Trophoblast cell (in vitro differentiated cells and primary cell): ENCODE data around the gene SNTG2.

ENCODE experiments used
- DNase-seq, 2 donors: peaks; one replicate each; pipeline ENCODE4 v3.0.0-alpha.2; 2016
- H2AFZ ChIP-seq: 2 replicates; pipeline ENCODE4 v1.6.1; 2013; ENCODE audit warnings: low read length, moderate library complexity, mild to moderate bottlenecking; ENCODE audit not compliant: insufficient read depth, poor library complexity
- H2AK5ac ChIP-seq: 2 replicates; pipeline ENCODE4 v1.6.1; 2013; ENCODE audit warnings: mild to moderate bottlenecking, low read length
- H2BK120ac ChIP-seq: 2 replicates; pipeline ENCODE4 v1.6.1; 2013; ENCODE audit warnings: low read length, mild to moderate bottlenecking, moderate library complexity; ENCODE audit not compliant: insufficient read depth, poor library complexity
- H2BK12ac ChIP-seq: 2 replicates; pipeline ENCODE4 v1.6.1; 2013; ENCODE audit warnings: mild to moderate bottlenecking, low read length, moderate library complexity
- H2BK5ac ChIP-seq: 2 replicates; pipeline ENCODE4 v1.6.1; 2013; ENCODE audit warnings: low read length, low read depth, moderate library complexity, mild to moderate bottlenecking; ENCODE audit not compliant: poor library complexity
- H3K14ac ChIP-seq: 2 replicates; pipeline ENCODE4 v1.6.1; 2013; ENCODE audit warnings: mild to moderate bottlenecking, low read length
- H3K18ac ChIP-seq: 2 replicates; pipeline ENCODE4 v1.6.1; 2013; ENCODE audit warnings: mild to moderate bottlenecking, low read length
- H3K23ac ChIP-seq: 2 replicates; pipeline ENCODE4 v1.6.1; 2013; ENCODE audit warnings: low read length
- H3K27ac ChIP-seq: 2 replicates; pipeline ENCODE4 v1.5.1; 2013; ENCODE audit warnings: low read depth, mild to moderate bottlenecking, inconsistent platforms, low read length, moderate library complexity
- H3K27me3 ChIP-seq: 2 replicates; pipeline ENCODE4 v1.6.1; 2013; ENCODE audit warnings: inconsistent platforms, mild to moderate bottlenecking, low read length, moderate library complexity; ENCODE audit not compliant: insufficient read depth
- H3K36me3 ChIP-seq, 2 experiments: 1 replicate in 1 of 2; 2 replicates in 1 of 2; pipeline ENCODE4 v1.6.1; 2013; ENCODE audit warnings: low read length in 2 of 2, mild to moderate bottlenecking in 2 of 2, moderate library complexity in 1 of 2; ENCODE audit not compliant: insufficient read depth in 2 of 2, control insufficient read depth in 1 of 2
- H3K4ac ChIP-seq: 2 replicates; pipeline ENCODE4 v1.6.1; 2013; ENCODE audit warnings: low read depth, mild to moderate bottlenecking, low read length, moderate library complexity
- H3K4me1 ChIP-seq, 2 experiments: 1 replicate in 1 of 2; 2 replicates in 1 of 2; pipeline ENCODE4 v1.6.1; 2013; ENCODE audit warnings: low read length in 2 of 2, mild to moderate bottlenecking in 2 of 2, moderate library complexity in 1 of 2; ENCODE audit not compliant: insufficient read depth in 2 of 2, control insufficient read depth in 1 of 2
- H3K4me2 ChIP-seq: 2 replicates; pipeline ENCODE4 v1.6.1; 2013; ENCODE audit warnings: inconsistent platforms, mild to moderate bottlenecking, low read length, moderate library complexity
- H3K4me3 ChIP-seq: 2 replicates; pipeline ENCODE4 v1.5.1; 2013; ENCODE audit warnings: mild to moderate bottlenecking, low read depth, low read length, inconsistent platforms
- H3K79me1 ChIP-seq: one replicate; pipeline ENCODE4 v1.6.1; 2013; ENCODE audit warnings: low read length
- H3K79me2 ChIP-seq: 2 replicates; pipeline ENCODE4 v1.6.1; 2013; ENCODE audit warnings: low read length, mild to moderate bottlenecking; ENCODE audit not compliant: control insufficient read depth, insufficient read depth, poor library complexity
- H3K9ac ChIP-seq: 2 replicates; pipeline ENCODE4 v1.6.1; 2013; ENCODE audit warnings: mild to moderate bottlenecking, low read length
- H3K9me3 ChIP-seq: 2 replicates; pipeline ENCODE4 v1.6.1; 2013; ENCODE audit warnings: low read depth, mild to moderate bottlenecking, control low read depth, inconsistent platforms, low read length; ENCODE audit not compliant: insufficient read depth
- H4K12ac ChIP-seq: 2 replicates; pipeline ENCODE4 v1.6.1; 2013; ENCODE audit warnings: low read depth, mild to moderate bottlenecking, low read length, moderate library complexity
- H4K8ac ChIP-seq: 2 replicates; pipeline ENCODE4 v1.6.1; 2013; ENCODE audit warnings: low read depth, mild to moderate bottlenecking, low read length, moderate library complexity
- H4K91ac ChIP-seq: one replicate; pipeline ENCODE4 v1.6.1; 2013; ENCODE audit warnings: low read depth, mild to moderate bottlenecking, low read length, moderate library complexity
- WGBS: extraction: QIAGEN DNeasy Blood & Tissue Kit; methylation state at CpG from one replicate; pipeline ENCODE4 v1.1.7; 2013; ENCODE audit warnings: missing lambda C conversion rate; ENCODE audit not compliant: insufficient read length, insufficient coverage; ENCODE audit errors: extremely low coverage; 5-methylcytosine and 5-hydroxymethylcytosine counted together

Gene SNTG2

GRCh38 chr2:1300284-1300683 lies 349.6 kb downstream of the SNTG2 start:
- no peaks in the 10 kb centered on the region for H3K79me1 ChIP-seq
- H3K18ac ChIP-seq = no peak overlapping the region
- no CpG with 5 or more reads among the region's 9 CpGs for WGBS
- no peak overlapping the region for H2BK120ac ChIP-seq
- no peak overlapping the region for H3K4ac ChIP-seq
- H3K4me3 ChIP-seq = no peak overlapping the region
- no peak overlapping the region for H4K91ac ChIP-seq
- no peak overlapping the region for H3K23ac ChIP-seq
- H3K36me3 ChIP-seq = no peaks in the 10 kb centered on the region
- H3K27ac ChIP-seq = no peak overlapping the region
- no peak overlapping the region for H2BK12ac ChIP-seq
- H3K27me3 ChIP-seq = no peaks in the 10 kb centered on the region
- H4K8ac ChIP-seq = no peak overlapping the region
- DNase-seq = no peak
- H3K9ac ChIP-seq = no peak overlapping the region
- H3K9me3 ChIP-seq = no peaks in the 10 kb centered on the region
- no peaks in the 10 kb centered on the region for H3K79me2 ChIP-seq
- H3K4me2 ChIP-seq = no peak overlapping the region
- H3K14ac ChIP-seq = no peak overlapping the region
- no peak overlapping the region for H2AFZ ChIP-seq
- no peak overlapping the region for H2BK5ac ChIP-seq
- H2AK5ac ChIP-seq = no peak overlapping the region
- no peaks in the 10 kb centered on the region for H3K4me1 ChIP-seq
- H4K12ac ChIP-seq = no peak overlapping the region

- H3K4me1 ChIP-seq = no peaks in the 10 kb centered on the region
- H4K91ac ChIP-seq = no peak overlapping the region
- no peaks in the 10 kb centered on the region for H3K36me3 ChIP-seq
- no peak overlapping the region for H3K27ac ChIP-seq
- no peak for DNase-seq
- H2BK12ac ChIP-seq = no peak overlapping the region
- no CpG with 5 or more reads among the region's 5 CpGs for WGBS
- H3K4me2 ChIP-seq = no peak overlapping the region
- H3K79me1 ChIP-seq = no peaks in the 10 kb centered on the region
- H3K27me3 ChIP-seq = no peaks in the 10 kb centered on the region
- no peak overlapping the region for H4K8ac ChIP-seq
- H4K12ac ChIP-seq = no peak overlapping the region
- no peaks in the 10 kb centered on the region for H3K79me2 ChIP-seq
- H2BK120ac ChIP-seq = no peak overlapping the region
- no peak overlapping the region for H3K18ac ChIP-seq
- no peak overlapping the region for H3K4ac ChIP-seq
- no peak overlapping the region for H3K4me3 ChIP-seq
- no peak overlapping the region for H2BK5ac ChIP-seq
- no peak overlapping the region for H3K23ac ChIP-seq
- H2AK5ac ChIP-seq = no peak overlapping the region
- no peaks in the 10 kb centered on the region for H3K9me3 ChIP-seq
- no peak overlapping the region for H2AFZ ChIP-seq
- H3K9ac ChIP-seq = no peak overlapping the region
- no peak overlapping the region for H3K14ac ChIP-seq
Measured at GRCh38 chr2:1301056-1301455, 350.4 kb downstream of the SNTG2 start.

- no peak overlapping the region for H4K91ac ChIP-seq
- no peak overlapping the region for H2AFZ ChIP-seq
- no CpG with 5 or more reads among the region's 4 CpGs for WGBS
Measured at GRCh38 chr2:1305342-1306013, 354.8 kb downstream of the SNTG2 start.

GRCh38 chr2:1306014-1306686 lies 355.5 kb downstream of the SNTG2 start:
- no peaks in the 10 kb centered on the region for H3K4me1 ChIP-seq
- H3K27me3 ChIP-seq = no peaks in the 10 kb centered on the region
- DNase-seq = no peak
- no peak overlapping the region for H2BK120ac ChIP-seq
- no peak overlapping the region for H3K18ac ChIP-seq
- no peak overlapping the region for H3K23ac ChIP-seq
- H2AK5ac ChIP-seq = no peak overlapping the region
- H2BK12ac ChIP-seq = no peak overlapping the region
- H3K9me3 ChIP-seq = peaks cover 5% of the 10 kb centered on the region
- no CpG with 5 or more reads among the region's 13 CpGs for WGBS
- H3K4me3 ChIP-seq = no peak overlapping the region
- no peak overlapping the region for H4K91ac ChIP-seq
- no peak overlapping the region for H2AFZ ChIP-seq
- no peak overlapping the region for H3K14ac ChIP-seq
- no peak overlapping the region for H4K12ac ChIP-seq
- H3K36me3 ChIP-seq = no peaks in the 10 kb centered on the region
- no peak overlapping the region for H3K4ac ChIP-seq
- H3K79me1 ChIP-seq = no peaks in the 10 kb centered on the region
- no peaks in the 10 kb centered on the region for H3K79me2 ChIP-seq
- no peak overlapping the region for H3K4me2 ChIP-seq
- H3K27ac ChIP-seq = no peak overlapping the region
- no peak overlapping the region for H3K9ac ChIP-seq
- no peak overlapping the region for H4K8ac ChIP-seq
- no peak overlapping the region for H2BK5ac ChIP-seq

More at GRCh38 chr2:1305342-1306013, 354.8 kb downstream of the SNTG2 start:
- no peak overlapping the region for H3K4me3 ChIP-seq
- no peaks in the 10 kb centered on the region for H3K4me1 ChIP-seq
- H3K23ac ChIP-seq = no peak overlapping the region
- H3K9me3 ChIP-seq = peaks cover 5% of the 10 kb centered on the region
- no peak overlapping the region for H3K4me2 ChIP-seq
- H3K14ac ChIP-seq = no peak overlapping the region
- H2BK120ac ChIP-seq = no peak overlapping the region
- H3K18ac ChIP-seq = no peak overlapping the region
- no peak overlapping the region for H2BK12ac ChIP-seq
- DNase-seq = no peak
- no peak overlapping the region for H4K12ac ChIP-seq
- no peak overlapping the region for H3K9ac ChIP-seq
- no peak overlapping the region for H3K4ac ChIP-seq
- no peaks in the 10 kb centered on the region for H3K79me1 ChIP-seq
- H2BK5ac ChIP-seq = no peak overlapping the region
- H2AK5ac ChIP-seq = no peak overlapping the region
- no peaks in the 10 kb centered on the region for H3K27me3 ChIP-seq
- H3K36me3 ChIP-seq = no peaks in the 10 kb centered on the region
- H4K8ac ChIP-seq = no peak overlapping the region
- no peak overlapping the region for H3K27ac ChIP-seq
- H3K79me2 ChIP-seq = no peaks in the 10 kb centered on the region
